ENCODE measurements around the gene NAALADL2. TPM values are rescaled to one million over a fixed set of nuclear protein-coding genes. Genes with fewer than 3 reads are reported as not detected.

Gene NAALADL2
- total RNA-seq, 1 experiment from 2014 or later, result 1.6 TPM

DNA sequence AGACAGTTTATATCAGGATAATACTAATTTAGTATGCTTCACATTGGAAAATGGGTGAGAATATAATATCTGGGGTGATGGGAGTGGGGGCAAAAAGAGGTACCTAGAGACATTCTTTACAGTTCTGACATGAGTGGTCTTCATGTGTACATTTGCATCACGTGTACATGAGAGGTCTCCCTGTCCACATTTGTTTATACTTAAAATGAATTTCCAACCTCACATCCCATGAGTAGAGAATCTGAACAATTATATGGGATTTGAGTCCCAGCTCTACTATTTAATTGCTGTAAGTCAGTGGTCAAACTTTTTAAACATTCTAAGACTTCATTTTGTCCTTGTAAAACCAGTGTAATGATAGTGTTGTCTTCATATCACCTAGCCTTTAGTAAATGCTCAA lies 408.4 kb downstream of the NAALADL2 start:
- no peaks in the 10 kb centered on the region for H3K23me2 ChIP-seq (ENCODE audit: insufficient read length, low read depth, low read length, poor library complexity, severe bottlenecking)
- H2BK20ac ChIP-seq (ENCODE audit: low read depth, low read length, poor library complexity, severe bottlenecking), result no peak overlapping the region
- H3K4me1 ChIP-seq (ENCODE audit: insufficient read depth, low read length), result no peaks in the 10 kb centered on the region
- H2BK5ac ChIP-seq (ENCODE audit: insufficient read length, low read length), result no peak overlapping the region
- no peak overlapping the region for H3K4ac ChIP-seq (ENCODE audit: low read depth, low read length)
- H3K79me2 ChIP-seq (ENCODE audit: insufficient read depth, low read length), result no peaks in the 10 kb centered on the region
- no peak overlapping the region for H4K8ac ChIP-seq (replicated peaks; ENCODE audit: insufficient read length, low read depth, low read length)
- no peak overlapping the region for H3K4me2 ChIP-seq (ENCODE audit: insufficient read depth, insufficient read length, low read length)
- Mint-ChIP-seq H3K4me3 (no peak overlapping the region), H3K9me3 (no peaks in the 10 kb centered on the region), H3K36me3 (ENCODE audit: insufficient read depth in 1 of 3, low read depth in 3 of 3) (no peaks in the 10 kb centered on the region), H3K27me3 (ENCODE audit: low read depth) (no peaks in the 10 kb centered on the region), H3K27ac (no peak overlapping the region), H3K4me1 (no peaks in the 10 kb centered on the region)
- no peak for DNase-seq
- no peak overlapping the region for H3K9ac ChIP-seq (ENCODE audit: extremely low read depth, insufficient read length, low read length)
- no peak overlapping the region for H2AK5ac ChIP-seq (ENCODE audit: insufficient read length, low read length)
- no peak overlapping the region for H3K18ac ChIP-seq (ENCODE audit: insufficient read length, low read depth, low read length)
- H4K20me1 ChIP-seq (ENCODE audit: control insufficient read depth, insufficient read depth, insufficient read length), result no peaks in the 10 kb centered on the region
- H2BK15ac ChIP-seq (ENCODE audit: low read depth, low read length), result no peak overlapping the region
- TF ChIP-seq, protein P1, sequence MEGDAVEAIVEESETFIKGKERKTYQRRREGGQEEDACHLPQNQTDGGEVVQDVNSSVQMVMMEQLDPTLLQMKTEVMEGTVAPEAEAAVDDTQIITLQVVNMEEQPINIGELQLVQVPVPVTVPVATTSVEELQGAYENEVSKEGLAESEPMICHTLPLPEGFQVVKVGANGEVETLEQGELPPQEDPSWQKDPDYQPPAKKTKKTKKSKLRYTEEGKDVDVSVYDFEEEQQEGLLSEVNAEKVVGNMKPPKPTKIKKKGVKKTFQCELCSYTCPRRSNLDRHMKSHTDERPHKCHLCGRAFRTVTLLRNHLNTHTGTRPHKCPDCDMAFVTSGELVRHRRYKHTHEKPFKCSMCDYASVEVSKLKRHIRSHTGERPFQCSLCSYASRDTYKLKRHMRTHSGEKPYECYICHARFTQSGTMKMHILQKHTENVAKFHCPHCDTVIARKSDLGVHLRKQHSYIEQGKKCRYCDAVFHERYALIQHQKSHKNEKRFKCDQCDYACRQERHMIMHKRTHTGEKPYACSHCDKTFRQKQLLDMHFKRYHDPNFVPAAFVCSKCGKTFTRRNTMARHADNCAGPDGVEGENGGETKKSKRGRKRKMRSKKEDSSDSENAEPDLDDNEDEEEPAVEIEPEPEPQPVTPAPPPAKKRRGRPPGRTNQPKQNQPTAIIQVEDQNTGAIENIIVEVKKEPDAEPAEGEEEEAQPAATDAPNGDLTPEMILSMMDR (conservative IDR thresholded peaks at IDR 0.05), result no peak
- H2BK120ac ChIP-seq (ENCODE audit: low read depth, low read length, poor library complexity, severe bottlenecking), result no peak overlapping the region
- no peaks in the 10 kb centered on the region for H3K79me1 ChIP-seq (ENCODE audit: insufficient read depth, low read depth, low read length, poor library complexity, severe bottlenecking)
- WGBS (ENCODE audit: extremely low coverage, insufficient read length, low lambda C conversion rate), result no CpG with 5 or more reads among the region's 1 CpG
- H4K91ac ChIP-seq (ENCODE audit: insufficient read length, low read depth, low read length), result no peak overlapping the region
- H3T11ph ChIP-seq (ENCODE audit: low read length), result no peak overlapping the region
- H2BK12ac ChIP-seq (ENCODE audit: insufficient read length, low read depth, low read length), result no peak overlapping the region
- H3K27me3 ChIP-seq (ENCODE audit: insufficient read depth, low read length), result no peaks in the 10 kb centered on the region
- H3K9me3 ChIP-seq (ENCODE audit: control insufficient read depth, low read depth, low read length), result no peaks in the 10 kb centered on the region
- H2AFZ ChIP-seq (ENCODE audit: low read length), result no peak overlapping the region
- no peak overlapping the region for H4K5ac ChIP-seq (ENCODE audit: insufficient read length, low read depth, low read length)
- no peak overlapping the region for H3K56ac ChIP-seq (ENCODE audit: insufficient read length, low read depth, low read length)
- H3K23ac ChIP-seq (ENCODE audit: insufficient read length, low read depth, low read length), result no peak overlapping the region
- no peak overlapping the region for H3K27ac ChIP-seq (ENCODE audit: insufficient read length, low read depth, low read length)
- H3K14ac ChIP-seq (ENCODE audit: insufficient read depth, low read length), result no peak overlapping the region

All from H9 (cell line).